ENCODE results near the gene SLC22A4.

The SLC22A4 gene

GRCh38 chr5:132293992-132294727 lies at the start of gene SLC22A4:
Gene SLC22A4, plus strand, starts transcription at chr5:132294394. Its CDS starts 223 bp downstream, at chr5:132294617.
- DNase-seq = peak; percentile 74

GRCh38 chr5:132245593-132245992 lies 48.6 kb upstream of the SLC22A4 start:
- no peak for DNase-seq

GRCh38 chr5:132246806-132247205 lies 47.4 kb upstream of the SLC22A4 start:
- DNase-seq = no peak

GRCh38 chr5:132250547-132250946 lies 43.6 kb upstream of the SLC22A4 start:
- DNase-seq = no peak

DNA sequence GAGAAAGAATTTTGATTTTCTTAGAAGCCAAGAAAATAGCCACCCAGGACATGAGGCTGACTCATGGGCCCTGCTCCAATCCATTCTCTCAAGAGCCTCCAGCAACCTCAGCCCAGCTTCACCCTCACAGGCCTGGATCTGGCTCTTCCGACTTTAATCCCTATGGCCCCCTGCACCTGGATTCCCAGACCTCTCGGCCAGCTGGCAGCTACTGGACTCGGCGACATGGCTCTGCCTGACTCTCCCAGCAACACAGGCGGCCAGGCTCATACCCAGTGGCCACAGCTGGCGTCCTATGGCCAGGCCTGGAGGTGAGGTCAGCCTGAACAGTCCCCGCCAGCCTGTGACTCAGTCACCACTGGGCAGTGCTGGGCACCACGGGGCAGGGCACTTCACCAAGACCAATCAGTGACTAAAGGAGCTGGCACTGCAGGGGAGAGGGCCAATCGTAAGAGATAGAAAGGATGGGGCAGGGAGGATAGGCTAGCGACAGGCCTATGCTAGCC lies 42.9 kb upstream of the SLC22A4 start:
- no peak for DNase-seq

- no peak for DNase-seq
Observed at GRCh38 chr5:132253008-132253441, 41.2 kb upstream of the SLC22A4 start.

DNA sequence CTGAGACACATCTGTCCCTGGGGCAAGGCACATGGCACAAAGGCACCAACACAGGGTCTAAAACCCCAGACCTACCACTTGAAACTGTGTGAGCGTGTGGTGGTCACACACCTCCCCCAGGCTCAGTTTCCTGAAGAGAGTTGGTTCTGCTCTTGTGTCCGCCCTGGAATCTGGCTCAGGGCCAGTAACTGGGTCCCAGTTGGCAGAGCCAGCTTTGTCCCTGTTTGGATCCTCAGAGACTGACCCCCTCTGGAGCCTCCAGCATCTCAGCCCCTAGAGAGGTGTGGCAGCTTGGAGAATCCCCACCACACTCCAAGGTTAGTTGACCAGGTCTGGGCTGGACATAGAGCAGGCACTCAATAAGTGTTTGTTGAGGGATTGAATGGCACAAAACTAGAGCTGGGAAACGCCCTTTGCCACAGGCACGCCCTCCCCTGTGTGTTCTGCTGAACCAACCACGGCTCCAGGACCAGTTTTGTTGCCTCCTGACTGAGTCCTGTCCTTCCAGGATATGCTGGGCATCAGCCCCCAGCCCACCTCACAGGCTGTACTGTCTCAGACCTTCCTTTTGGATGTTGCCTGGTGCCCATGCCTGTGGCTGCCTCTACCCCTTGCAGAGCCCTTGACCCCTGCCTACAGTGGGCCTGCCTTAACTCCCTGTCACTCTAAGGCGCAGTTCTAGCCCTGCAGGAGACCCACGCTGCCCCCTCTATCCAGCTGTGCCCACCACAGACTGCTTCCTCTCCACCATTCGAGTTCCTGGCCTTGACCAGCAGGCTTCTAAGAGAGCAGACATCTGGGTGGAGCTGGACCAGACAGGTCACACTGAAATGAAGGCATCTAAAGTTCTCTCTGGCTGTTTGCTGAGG lies 40.5 kb upstream of the SLC22A4 start:
- DNase-seq = no peak

- DNase-seq = no peak
Observed at GRCh38 chr5:132254321-132254977, 39.7 kb upstream of the SLC22A4 start.

- DNase-seq = no peak
Observed at GRCh38 chr5:132256086-132256782, 38.0 kb upstream of the SLC22A4 start.

- DNase-seq = no peak
Observed at GRCh38 chr5:132256783-132257130, 37.4 kb upstream of the SLC22A4 start.

GRCh38 chr5:132257131-132258101 lies 36.8 kb upstream of the SLC22A4 start, which contains the start of gene PDLIM4:
Gene PDLIM4, plus strand, starts transcription at chr5:132257696. Its CDS starts 39 bp downstream, at chr5:132257735.
- no peak for DNase-seq

DNA sequence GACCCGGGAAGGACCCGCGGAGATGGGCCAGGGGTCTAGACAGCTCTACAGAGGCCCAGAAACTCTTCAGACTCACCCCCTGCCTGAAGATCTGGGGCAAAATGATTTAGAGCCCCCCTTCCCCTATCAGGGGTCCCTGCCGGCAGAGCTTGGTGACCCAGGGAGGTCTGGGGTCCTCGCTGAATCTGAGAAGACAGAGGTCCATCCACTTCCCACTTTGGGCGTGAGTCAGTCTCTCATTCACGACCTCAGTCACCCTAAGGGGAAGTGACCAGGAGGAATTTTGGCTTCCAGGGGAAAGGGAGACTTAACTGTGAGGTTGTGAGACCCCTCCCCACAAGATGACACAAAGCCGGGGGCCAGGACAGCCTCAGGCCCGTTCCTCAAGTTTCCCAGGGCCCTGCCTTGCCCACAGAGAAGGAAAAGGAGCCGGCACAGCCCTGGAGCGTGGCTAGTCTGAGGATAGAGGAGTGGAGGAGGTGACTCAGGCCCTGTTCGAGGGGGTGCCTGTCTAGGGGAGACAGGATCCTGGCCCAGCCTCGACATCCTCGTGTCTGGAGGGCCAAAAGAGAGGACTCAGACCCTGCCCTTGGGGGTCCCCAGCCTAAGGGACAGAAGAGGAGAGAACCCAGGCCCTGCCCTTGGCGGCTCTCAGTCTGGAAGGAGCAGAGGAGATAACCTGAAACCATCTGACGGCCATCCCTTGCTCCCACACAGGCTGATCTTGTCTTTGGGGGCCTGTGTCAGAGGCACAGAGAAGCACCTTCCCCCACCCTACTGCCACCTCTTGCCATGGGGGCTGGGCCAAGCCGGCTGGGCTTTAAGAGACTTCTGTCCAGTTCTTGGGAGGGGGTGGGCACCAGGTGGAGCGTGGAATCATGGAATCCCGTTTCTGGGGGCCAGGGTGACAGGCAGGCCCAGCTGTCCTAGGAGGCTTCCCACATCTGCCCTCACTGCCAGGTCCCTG lies 35.8 kb upstream of the SLC22A4 start:
- no peak for DNase-seq

- DNase-seq = no peak
Observed at GRCh38 chr5:132259069-132259851, 34.9 kb upstream of the SLC22A4 start.

- no peak for DNase-seq
Observed at GRCh38 chr5:132260051-132260450, 34.1 kb upstream of the SLC22A4 start.

- no peak for DNase-seq
Observed at GRCh38 chr5:132260714-132261551, 33.3 kb upstream of the SLC22A4 start.

- no peak for DNase-seq
Observed at GRCh38 chr5:132261881-132262845, 32.0 kb upstream of the SLC22A4 start.
